Activated CD4-positive, CD25-positive, alpha-beta regulatory T cell (primary cell): ENCODE data around the gene BPI.
"Not testable (repeated sequence)": the region's sequence is repeated elsewhere in the genome, so short reads cannot be mapped to it uniquely, and the experiment has no call there.

Experiments
- DNase-seq, 4 experiments: peaks; one replicate each; lab custom pipeline; 2025; lab: John Stamatoyannopoulos, UW

Gene BPI

DNA sequence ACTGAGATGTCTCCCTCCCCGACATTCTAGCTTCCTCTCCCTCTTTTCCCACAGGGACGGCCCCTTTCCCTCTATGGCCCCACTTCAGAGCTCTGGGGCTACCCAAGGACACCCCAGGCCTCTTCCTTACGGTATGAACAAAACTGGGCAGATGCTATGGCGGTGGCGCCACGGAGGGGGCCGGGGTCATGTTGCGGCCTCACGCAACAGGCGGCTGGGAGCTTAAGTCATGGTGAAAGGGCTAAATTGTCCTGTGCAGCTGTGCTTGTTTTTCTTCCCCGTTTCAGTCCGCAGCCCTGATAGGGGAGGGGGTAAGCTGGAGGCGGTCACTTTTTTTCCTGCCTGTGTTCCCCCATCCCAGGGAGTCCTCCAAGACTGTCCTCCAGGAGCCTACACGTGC is 25.8 kb upstream of the BPI start:
- DNase-seq = no peak

GRCh38 chr20:38278763-38279162 is 25.2 kb upstream of the BPI start:
- no peak for DNase-seq

GRCh38 chr20:38281176-38281915 is 22.6 kb upstream of the BPI start:
- not testable (repeated sequence) for DNase-seq

GRCh38 chr20:38283236-38283635 is 20.7 kb upstream of the BPI start:
- no peak for DNase-seq

- DNase-seq = not testable (repeated sequence)
These were observed 19.8 kb upstream of the BPI start for GRCh38 chr20:38284066-38284650.

- no peak for DNase-seq
These were observed 19.0 kb upstream of the BPI start for GRCh38 chr20:38284893-38285444.

DNA sequence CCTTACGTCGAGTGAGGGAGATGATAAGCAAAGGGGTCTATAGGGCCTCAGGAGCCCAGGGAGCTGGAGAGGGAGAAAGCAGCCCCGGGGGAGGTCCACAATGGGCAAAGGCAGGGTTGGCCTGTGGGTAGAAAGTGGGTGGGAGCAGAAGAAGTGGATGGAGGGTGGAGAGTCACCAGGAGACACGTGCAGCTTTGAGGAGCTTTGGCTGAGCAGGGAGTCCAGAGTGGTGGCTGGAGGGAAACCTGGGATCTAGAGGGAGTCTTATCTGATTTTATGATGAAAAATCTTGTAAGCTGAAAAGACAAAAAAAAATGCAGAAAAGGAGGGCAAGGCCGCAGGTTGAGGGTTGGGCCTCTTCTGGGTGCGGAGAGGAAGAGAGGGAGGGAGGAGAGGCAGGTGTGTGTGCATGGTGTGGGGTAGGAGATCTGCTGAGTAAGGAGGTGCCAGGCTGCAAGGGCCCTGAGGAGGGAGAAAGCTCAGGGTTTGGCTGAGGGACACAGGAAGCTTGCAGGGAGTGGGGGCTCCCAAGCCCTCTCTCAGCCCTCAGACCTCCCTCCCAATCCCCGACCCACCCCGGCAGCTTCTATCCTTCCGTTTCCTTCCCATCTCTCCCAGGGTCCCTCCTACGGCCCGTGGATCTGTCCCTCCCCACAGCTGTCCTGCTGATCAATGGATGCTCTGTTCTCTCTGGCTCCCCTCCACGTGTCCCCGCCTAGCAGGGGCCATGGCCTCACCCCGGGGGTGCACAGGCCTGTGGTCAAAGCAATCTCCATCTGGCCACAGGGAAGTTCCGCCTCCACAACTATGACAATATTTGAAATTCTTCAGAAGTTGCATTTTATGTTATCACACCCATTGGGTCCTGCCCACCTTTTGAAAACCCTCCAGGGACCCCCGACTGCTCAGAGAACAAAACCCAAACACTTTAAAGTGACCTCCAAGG is 17.1 kb upstream of the BPI start:
- no peak for DNase-seq

GRCh38 chr20:38290829-38291814 is 12.8 kb upstream of the BPI start:
- DNase-seq = no peak

DNA sequence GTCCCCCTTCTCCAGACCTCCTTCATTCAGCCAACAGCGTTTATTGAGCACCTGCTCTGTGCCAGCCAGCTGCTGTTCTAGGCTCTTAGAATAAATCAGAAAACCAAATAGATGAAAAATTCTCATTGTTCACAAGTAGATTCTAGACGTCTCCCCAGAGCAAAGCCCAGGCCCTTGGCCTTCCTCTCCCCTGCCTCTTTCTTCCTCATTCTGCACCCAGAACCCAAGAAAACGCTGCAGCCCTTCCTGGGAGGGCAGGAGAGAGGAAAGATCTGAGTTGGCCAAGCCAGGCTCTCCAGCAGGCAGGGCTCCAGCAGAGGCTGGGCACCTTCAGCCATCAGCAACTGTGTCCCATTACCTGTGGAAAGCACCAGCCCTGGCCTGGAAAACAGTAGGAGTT is 12.0 kb upstream of the BPI start:
- no peak for DNase-seq

GRCh38 chr20:38293491-38294065 is 10.4 kb upstream of the BPI start:
- no peak for DNase-seq

- DNase-seq = no peak
These were observed 9.8 kb upstream of the BPI start for GRCh38 chr20:38294076-38294591.

DNA sequence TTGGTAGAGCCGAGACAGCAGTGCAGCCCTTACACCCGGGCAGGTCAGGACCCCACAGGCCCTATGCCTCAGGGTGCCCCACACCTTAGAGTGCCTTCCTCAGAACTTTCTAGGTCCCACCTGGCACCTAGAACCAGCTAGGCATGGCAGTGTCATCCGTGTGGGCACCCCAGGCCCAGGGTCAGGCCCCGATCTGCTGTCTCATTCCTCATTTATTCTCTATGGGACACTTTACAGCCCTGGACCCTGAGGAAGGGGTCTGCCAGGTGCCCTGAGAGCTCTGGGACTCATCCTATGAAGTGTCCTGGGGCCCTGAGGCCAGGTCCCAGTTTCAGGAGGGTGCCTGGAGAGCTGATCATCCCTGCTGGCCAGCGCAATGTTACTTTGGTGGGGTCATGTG is 8.1 kb upstream of the BPI start:
- no peak for DNase-seq

DNA sequence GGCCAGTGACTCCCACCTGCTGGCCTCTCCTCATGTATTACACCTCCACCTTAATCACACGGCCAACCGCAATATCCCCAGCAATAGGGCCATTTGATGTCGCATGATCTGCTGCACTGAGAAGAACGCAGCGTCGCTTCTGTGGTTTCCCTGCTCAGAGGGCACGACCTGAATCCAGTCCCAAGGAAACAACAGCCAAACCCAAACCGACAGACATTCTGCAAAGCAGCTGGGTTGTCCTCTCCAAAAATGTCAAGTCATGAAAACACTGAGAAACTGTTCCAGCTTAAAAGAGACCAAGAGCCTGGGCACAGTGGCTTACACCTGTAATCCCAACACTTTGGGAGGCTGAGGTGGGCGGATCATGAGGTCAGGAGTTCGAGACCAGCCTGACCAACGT is 7.5 kb upstream of the BPI start:
- DNase-seq = no peak

GRCh38 chr20:38297916-38298674 is 5.9 kb upstream of the BPI start:
- no peak for DNase-seq

GRCh38 chr20:38298768-38299288 is 5.1 kb upstream of the BPI start:
- DNase-seq = no peak

DNA sequence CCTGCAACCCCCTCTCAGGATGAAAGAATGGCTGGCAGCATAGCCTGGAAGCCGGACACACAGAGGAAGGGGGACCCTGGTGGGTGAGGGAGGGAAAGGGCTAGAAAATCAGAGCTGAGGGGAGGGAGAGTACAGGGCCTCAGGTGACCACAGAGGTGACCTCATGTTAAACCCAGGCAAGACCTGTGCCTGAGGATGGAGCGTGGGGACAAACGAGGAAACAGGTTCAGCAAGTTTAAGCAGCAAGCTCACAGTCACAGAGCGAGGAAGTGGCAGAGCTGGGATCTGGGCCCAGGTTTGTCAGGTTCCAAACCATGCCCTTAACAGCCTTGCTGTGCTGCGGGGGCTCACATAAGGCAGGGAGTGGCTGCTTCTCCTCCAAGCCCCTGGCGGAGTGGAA is 4.0 kb upstream of the BPI start:
- no peak for DNase-seq

DNA sequence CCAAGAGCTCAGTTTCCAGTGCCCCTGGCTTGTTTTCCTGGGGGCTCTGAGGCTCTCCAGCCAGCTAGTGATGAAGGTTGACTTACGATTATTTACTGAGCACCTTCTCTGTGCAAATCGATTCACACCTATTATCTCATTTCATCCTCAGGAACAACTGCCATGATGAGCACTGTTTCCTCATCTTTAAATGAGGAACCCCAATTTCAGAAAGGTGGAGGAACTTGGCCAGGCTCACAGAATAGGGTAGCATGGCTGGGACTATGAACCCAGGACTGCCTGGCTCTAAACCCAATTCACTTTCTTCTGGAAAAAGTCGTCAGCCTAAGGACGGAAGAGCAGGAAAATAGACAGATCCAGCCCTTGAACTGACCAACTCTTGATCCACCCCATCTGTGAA is 3.5 kb upstream of the BPI start:
- no peak for DNase-seq

DNA sequence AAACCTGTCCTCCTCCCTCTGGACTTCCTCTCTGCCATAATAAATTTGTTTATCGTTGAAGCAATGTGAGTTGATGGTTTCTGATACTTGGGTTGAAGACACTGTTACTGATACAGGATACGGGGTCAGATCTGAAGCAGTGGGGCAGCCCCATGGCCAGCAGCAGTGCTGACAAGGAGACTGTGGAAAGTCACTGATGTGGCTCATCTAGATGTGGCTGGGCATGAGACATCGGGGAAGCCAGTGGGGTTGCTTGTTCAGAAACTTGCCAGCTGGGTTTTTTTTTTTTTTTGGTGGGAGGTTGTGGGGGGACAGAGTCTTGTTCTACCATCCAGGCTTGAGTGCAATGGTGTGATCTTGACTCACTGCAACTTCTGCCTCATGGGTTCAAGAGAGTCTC is 2.6 kb upstream of the BPI start:
- DNase-seq = no peak

DNA sequence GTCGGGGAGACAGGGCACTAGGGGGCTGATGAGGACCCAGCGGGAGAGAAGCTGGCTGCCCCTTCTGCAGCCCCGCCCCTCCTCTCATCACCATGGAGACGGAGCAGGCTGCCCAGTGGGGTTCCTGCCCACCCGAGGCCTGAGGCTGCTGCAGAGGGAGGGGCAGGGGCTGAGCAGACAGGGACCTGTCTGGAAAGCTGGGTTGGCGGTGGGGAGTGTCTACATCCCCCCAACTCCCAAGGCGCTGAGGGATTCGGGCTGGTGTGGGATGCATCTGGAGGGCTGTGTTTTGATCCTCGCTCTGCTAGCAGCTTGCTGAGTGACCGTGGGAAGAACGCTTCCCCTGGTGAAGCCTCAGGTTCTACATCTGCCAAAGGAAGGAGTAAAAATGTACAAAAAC is 1.2 kb upstream of the BPI start:
- no peak for DNase-seq
